ENCODE data around the gene GUCY2C.

GUCY2C gene

DNA sequence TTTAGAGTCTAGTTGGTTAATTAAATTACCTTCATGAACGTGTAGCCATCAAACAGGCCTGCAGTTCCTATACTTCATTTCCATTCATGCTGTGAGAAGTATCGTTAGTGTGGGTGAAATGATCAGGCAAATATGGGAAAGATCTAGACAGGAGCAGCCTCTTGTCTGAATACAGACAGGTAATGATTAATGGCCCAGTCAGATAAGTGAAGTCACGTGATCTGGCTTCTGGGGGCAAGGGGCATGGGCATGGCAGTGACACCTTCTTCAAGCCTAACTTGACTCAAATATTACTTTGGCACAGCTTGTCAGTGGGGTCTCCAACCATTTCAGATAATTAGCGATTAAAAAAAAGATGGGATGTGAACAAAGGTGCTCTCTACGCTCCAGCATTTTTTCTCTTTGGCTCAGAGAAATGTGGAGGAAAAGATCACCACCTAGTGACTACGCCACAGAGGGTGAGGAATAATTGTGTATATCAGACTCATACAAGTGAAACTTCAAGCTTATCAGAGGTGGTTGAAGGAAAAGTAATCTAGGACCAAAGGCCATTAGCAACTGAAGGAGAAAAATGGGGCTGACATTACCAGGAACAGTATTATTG, 17.8 kb downstream of the GUCY2C start:
- TF ChIP-seq TCF4 (CRISPR knock-in tag; IDR thresholded peaks at IDR 0.05; ENCODE audit: borderline replicate concordance), result no peak
- TF ChIP-seq ISL1 (CRISPR knock-in tag; IDR thresholded peaks at IDR 0.05), result no peak
- TF ChIP-seq OSR1 (CRISPR knock-in tag; IDR thresholded peaks at IDR 0.05), result no peak
- TF ChIP-seq, protein P1, sequence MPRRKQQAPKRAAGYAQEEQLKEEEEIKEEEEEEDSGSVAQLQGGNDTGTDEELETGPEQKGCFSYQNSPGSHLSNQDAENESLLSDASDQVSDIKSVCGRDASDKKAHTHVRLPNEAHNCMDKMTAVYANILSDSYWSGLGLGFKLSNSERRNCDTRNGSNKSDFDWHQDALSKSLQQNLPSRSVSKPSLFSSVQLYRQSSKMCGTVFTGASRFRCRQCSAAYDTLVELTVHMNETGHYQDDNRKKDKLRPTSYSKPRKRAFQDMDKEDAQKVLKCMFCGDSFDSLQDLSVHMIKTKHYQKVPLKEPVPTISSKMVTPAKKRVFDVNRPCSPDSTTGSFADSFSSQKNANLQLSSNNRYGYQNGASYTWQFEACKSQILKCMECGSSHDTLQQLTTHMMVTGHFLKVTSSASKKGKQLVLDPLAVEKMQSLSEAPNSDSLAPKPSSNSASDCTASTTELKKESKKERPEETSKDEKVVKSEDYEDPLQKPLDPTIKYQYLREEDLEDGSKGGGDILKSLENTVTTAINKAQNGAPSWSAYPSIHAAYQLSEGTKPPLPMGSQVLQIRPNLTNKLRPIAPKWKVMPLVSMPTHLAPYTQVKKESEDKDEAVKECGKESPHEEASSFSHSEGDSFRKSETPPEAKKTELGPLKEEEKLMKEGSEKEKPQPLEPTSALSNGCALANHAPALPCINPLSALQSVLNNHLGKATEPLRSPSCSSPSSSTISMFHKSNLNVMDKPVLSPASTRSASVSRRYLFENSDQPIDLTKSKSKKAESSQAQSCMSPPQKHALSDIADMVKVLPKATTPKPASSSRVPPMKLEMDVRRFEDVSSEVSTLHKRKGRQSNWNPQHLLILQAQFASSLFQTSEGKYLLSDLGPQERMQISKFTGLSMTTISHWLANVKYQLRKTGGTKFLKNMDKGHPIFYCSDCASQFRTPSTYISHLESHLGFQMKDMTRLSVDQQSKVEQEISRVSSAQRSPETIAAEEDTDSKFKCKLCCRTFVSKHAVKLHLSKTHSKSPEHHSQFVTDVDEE (CRISPR knock-in tag; IDR thresholded peaks at IDR 0.05), result no peak
- no peak for TF ChIP-seq ZFP3 (CRISPR knock-in tag; IDR thresholded peaks at IDR 0.05)
- no peak for TF ChIP-seq ZNF8 (CRISPR knock-in tag; IDR thresholded peaks at IDR 0.05)
- TF ChIP-seq ARNTL (CRISPR knock-in tag; IDR thresholded peaks at IDR 0.05; ENCODE audit: borderline replicate concordance, low read depth), result no peak
- no peak for ATAC-seq

DNA sequence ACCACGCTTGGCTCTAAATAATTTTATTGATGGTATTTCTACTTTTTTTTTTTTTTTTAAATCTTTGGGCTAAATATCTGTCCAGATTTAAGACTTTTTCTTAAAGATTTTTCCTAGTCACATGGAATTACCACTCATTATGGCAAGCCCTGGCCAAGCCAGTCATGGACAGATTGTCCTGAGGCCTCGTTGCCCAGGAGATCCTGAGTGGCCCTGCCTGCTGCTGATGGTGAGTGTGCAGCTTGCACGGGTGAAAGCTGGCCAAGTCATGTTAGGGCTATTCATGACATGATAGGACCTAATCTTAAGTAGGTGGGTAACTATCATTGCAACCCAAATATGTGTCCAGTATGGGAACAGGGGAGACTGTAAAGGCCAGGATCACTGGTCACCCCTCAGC, 27.8 kb downstream of the GUCY2C start:
- ATAC-seq, result no peak
- TF ChIP-seq, protein P2, sequence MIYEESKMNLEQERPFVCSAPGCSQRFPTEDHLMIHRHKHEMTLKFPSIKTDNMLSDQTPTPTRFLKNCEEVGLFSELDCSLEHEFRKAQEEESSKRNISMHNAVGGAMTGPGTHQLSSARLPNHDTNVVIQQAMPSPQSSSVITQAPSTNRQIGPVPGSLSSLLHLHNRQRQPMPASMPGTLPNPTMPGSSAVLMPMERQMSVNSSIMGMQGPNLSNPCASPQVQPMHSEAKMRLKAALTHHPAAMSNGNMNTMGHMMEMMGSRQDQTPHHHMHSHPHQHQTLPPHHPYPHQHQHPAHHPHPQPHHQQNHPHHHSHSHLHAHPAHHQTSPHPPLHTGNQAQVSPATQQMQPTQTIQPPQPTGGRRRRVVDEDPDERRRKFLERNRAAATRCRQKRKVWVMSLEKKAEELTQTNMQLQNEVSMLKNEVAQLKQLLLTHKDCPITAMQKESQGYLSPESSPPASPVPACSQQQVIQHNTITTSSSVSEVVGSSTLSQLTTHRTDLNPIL (CRISPR knock-in tag; IDR thresholded peaks at IDR 0.05; ENCODE audit: low read depth), result no peak
- no peak for TF ChIP-seq GLIS3 (CRISPR knock-in tag; IDR thresholded peaks at IDR 0.05)
- no peak for TF ChIP-seq TOX (CRISPR knock-in tag; IDR thresholded peaks at IDR 0.05; ENCODE audit: borderline replicate concordance)
- TF ChIP-seq, protein P3, sequence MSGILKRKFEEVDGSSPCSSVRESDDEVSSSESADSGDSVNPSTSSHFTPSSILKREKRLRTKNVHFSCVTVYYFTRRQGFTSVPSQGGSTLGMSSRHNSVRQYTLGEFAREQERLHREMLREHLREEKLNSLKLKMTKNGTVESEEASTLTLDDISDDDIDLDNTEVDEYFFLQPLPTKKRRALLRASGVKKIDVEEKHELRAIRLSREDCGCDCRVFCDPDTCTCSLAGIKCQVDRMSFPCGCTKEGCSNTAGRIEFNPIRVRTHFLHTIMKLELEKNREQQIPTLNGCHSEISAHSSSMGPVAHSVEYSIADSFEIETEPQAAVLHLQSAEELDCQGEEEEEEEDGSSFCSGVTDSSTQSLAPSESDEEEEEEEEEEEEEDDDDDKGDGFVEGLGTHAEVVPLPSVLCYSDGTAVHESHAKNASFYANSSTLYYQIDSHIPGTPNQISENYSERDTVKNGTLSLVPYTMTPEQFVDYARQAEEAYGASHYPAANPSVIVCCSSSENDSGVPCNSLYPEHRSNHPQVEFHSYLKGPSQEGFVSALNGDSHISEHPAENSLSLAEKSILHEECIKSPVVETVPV (CRISPR knock-in tag; IDR thresholded peaks at IDR 0.05), result no peak
- no peak for TF ChIP-seq ZFP30 (CRISPR knock-in tag; IDR thresholded peaks at IDR 0.05)
- no peak for TF ChIP-seq ZNF565 (CRISPR knock-in tag; conservative IDR thresholded peaks at IDR 0.05; ENCODE audit: low read depth)
- TF ChIP-seq RARB (CRISPR knock-in tag; IDR thresholded peaks at IDR 0.05), result no peak
- TF ChIP-seq ZC3H10 (CRISPR knock-in tag; IDR thresholded peaks at IDR 0.05), result no peak
- no peak for TF ChIP-seq ESRRG (CRISPR knock-in tag; IDR thresholded peaks at IDR 0.05)
- TF ChIP-seq ARNTL (CRISPR knock-in tag; IDR thresholded peaks at IDR 0.05; ENCODE audit: borderline replicate concordance, low read depth), result no peak
- no peak for TF ChIP-seq CSDC2 (CRISPR knock-in tag; IDR thresholded peaks at IDR 0.05)

DNA sequence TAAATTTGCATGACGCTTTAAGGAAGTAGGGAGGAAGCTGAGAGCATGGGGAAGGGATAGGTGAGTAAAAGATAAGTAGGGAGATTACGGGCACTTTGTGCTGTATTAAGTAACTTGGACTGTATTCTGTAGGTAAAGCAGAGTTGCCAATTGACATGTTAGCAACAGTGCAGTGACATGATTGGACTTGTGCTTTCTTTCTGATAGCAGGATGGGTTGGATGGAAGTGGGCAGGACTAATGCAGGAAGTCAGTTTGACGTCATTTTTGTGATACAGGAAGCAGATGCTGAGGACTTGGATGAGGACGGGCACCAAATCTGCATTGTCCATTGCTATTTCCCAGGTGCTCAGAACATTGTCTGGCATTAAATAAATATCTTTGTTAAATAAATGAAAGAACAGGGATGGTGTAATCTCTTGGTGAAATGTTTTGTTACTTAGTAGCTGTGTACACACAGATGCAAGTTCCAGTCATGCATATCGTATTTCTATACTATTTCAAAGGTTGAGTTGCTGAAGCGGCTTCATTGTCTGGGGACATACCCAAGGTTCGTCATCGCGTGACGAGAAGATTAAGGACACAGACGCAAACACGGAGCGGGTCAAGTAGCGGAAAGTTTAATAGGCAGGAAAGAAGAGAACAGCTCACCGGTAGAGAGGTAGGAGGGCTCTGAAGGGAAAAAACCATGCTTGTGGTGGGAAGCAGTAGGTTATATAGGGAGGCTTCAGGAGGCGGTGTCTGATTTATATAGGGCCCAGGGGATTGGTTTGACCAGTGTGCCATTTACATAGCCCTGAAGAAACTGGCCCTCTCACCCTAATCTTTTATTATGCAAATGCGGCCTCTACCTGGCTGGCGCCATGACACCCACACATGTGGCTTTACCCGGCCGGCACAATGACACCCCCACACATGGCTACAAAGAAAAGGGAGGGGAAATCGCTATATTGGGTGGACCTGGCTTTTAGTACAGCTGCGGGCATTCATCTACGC, 30.7 kb downstream of the GUCY2C start:
- no peak for TF ChIP-seq ZNF70 (CRISPR knock-in tag; IDR thresholded peaks at IDR 0.05)
- no peak for TF ChIP-seq ZFP30 (CRISPR knock-in tag; IDR thresholded peaks at IDR 0.05)
- TF ChIP-seq PPARA (CRISPR knock-in tag; IDR thresholded peaks at IDR 0.05; ENCODE audit: borderline replicate concordance), result no peak
- TF ChIP-seq, protein P1 (CRISPR knock-in tag; IDR thresholded peaks at IDR 0.05), result no peak
- TF ChIP-seq, protein P2 (CRISPR knock-in tag; IDR thresholded peaks at IDR 0.05; ENCODE audit: low read depth), result no peak
- no peak for TF ChIP-seq SNAI2 (CRISPR knock-in tag; IDR thresholded peaks at IDR 0.05)
- no peak for TF ChIP-seq ZC3H10 (CRISPR knock-in tag; IDR thresholded peaks at IDR 0.05)
- TF ChIP-seq ZFP3 (CRISPR knock-in tag; IDR thresholded peaks at IDR 0.05), result no peak
- TF ChIP-seq, protein P3 (CRISPR knock-in tag; IDR thresholded peaks at IDR 0.05), result no peak
- TF ChIP-seq ZNF565 (CRISPR knock-in tag; conservative IDR thresholded peaks at IDR 0.05; ENCODE audit: low read depth), result no peak
- no peak for TF ChIP-seq RARB (CRISPR knock-in tag; IDR thresholded peaks at IDR 0.05)
- TF ChIP-seq TOX (CRISPR knock-in tag; IDR thresholded peaks at IDR 0.05; ENCODE audit: borderline replicate concordance), result no peak
- no peak for TF ChIP-seq ESRRG (CRISPR knock-in tag; IDR thresholded peaks at IDR 0.05)
- TF ChIP-seq, protein P4, sequence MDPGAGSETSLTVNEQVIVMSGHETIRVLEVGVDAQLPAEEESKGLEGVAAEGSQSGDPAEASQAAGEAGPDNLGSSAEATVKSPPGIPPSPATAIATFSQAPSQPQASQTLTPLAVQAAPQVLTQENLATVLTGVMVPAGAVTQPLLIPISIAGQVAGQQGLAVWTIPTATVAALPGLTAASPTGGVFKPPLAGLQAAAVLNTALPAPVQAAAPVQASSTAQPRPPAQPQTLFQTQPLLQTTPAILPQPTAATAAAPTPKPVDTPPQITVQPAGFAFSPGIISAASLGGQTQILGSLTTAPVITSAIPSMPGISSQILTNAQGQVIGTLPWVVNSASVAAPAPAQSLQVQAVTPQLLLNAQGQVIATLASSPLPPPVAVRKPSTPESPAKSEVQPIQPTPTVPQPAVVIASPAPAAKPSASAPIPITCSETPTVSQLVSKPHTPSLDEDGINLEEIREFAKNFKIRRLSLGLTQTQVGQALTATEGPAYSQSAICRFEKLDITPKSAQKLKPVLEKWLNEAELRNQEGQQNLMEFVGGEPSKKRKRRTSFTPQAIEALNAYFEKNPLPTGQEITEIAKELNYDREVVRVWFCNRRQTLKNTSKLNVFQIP (CRISPR knock-in tag; IDR thresholded peaks at IDR 0.05; ENCODE audit: borderline replicate concordance, low read depth), result no peak
- no peak for TF ChIP-seq OSR1 (CRISPR knock-in tag; IDR thresholded peaks at IDR 0.05)
- no peak for TF ChIP-seq GLIS3 (CRISPR knock-in tag; IDR thresholded peaks at IDR 0.05)
- no peak for TF ChIP-seq BACH2 (CRISPR knock-in tag; IDR thresholded peaks at IDR 0.05; ENCODE audit: borderline replicate concordance)
- no peak for TF ChIP-seq CSDC2 (CRISPR knock-in tag; IDR thresholded peaks at IDR 0.05)
- ATAC-seq, result no peak
